NCI-H128 (cell line): ENCODE measurements around the gene RPL22L1.
"Not testable (repeated sequence)": the region's sequence is repeated elsewhere in the genome, so short reads cannot be mapped to it uniquely, and the experiment has no call there.

ENCODE experiments used
- DNase-seq: peaks from one replicate; lab custom pipeline; 2025; ENCODE audit not compliant: unreplicated experiment; lab: John Stamatoyannopoulos, UW

RPL22L1 gene

GRCh38 chr3:170884109-170884930, 14.3 kb upstream of the RPL22L1 start:
- DNase-seq: not testable (repeated sequence)

- not testable (repeated sequence) for DNase-seq
These were observed 8.7 kb upstream of the RPL22L1 start for GRCh38 chr3:170878688-170879087.

- not testable (repeated sequence) for DNase-seq
These were observed 7.3 kb upstream of the RPL22L1 start for GRCh38 chr3:170877311-170877710.

GRCh38 chr3:170876537-170876936, 6.5 kb upstream of the RPL22L1 start:
- no peak for DNase-seq

GRCh38 chr3:170869239-170869590, 780 bp downstream of the RPL22L1 start:
- DNase-seq: no peak

GRCh38 chr3:170868577-170869238, 1.3 kb downstream of the RPL22L1 start:
- no peak for DNase-seq

GRCh38 chr3:170867143-170867937, 2.7 kb downstream of the RPL22L1 start:
- DNase-seq: no peak

GRCh38 chr3:170866499-170866898, 3.5 kb downstream of the RPL22L1 start:
- DNase-seq: no peak

- no peak for DNase-seq
These were observed 4.5 kb downstream of the RPL22L1 start for GRCh38 chr3:170865209-170866094.

- no peak for DNase-seq
These were observed 5.3 kb downstream of the RPL22L1 start for GRCh38 chr3:170864525-170865208.

- DNase-seq: no peak
These were observed 6.2 kb downstream of the RPL22L1 start for GRCh38 chr3:170863816-170864215.

GRCh38 chr3:170862618-170863374, 7.2 kb downstream of the RPL22L1 start:
- DNase-seq: no peak

GRCh38 chr3:170858599-170858998, 11.4 kb downstream of the RPL22L1 start:
- DNase-seq: no peak

GRCh38 chr3:170852324-170852723, 17.7 kb downstream of the RPL22L1 start:
- DNase-seq: no peak

- no peak for DNase-seq
These were observed 21.6 kb downstream of the RPL22L1 start for GRCh38 chr3:170848292-170848917.

GRCh38 chr3:170844377-170844776, 25.6 kb downstream of the RPL22L1 start:
- DNase-seq: no peak

GRCh38 chr3:170840291-170840859, 29.6 kb downstream of the RPL22L1 start:
- DNase-seq: no peak

GRCh38 chr3:170839518-170840100, 30.4 kb downstream of the RPL22L1 start:
- DNase-seq: no peak
